Panc1 (cell line): ENCODE measurements around the gene COL28A1. TPM values are rescaled to one million over a fixed set of nuclear protein-coding genes. Genes with fewer than 3 reads are reported as not detected.

ENCODE experiments used
- ATAC-seq: fragments of 200-7000 bp; cut with Tn5 transposase; 2 replicates; pipeline ENCODE4 v1.9.1; 2020; ENCODE audit warnings: mild to moderate bottlenecking, moderate library complexity
- BruUV-seq: library from RNA; stranded (reverse); fragments of 400-500 nt; replicated peaks from 2 replicates; lab custom pipeline; 2021; lab: Mats Ljungman, UMichigan
- CTCF ChIA-PET: fragments of 300-600 bp; sonication (Branson Sonifier 250); formaldehyde crosslinking; loops from one replicate; lab custom pipeline; 2022; ENCODE audit warnings: antibody characterized with exemption; lab: Charles Lee
- POLR2A ChIA-PET: fragments of 300-600 bp; sonication (Branson Sonifier 250); formaldehyde crosslinking; loops from one replicate; lab custom pipeline; 2022; ENCODE audit warnings: antibody characterized with exemption; lab: Charles Lee
- DNase-seq: peaks from one replicate; pipeline ENCODE4 v3.0.0-alpha.2; 2010; ENCODE audit warnings: low read depth, low spot score
- H3K27ac ChIP-seq: 2 replicates; pipeline ENCODE4 v1.5.1; 2011; ENCODE audit warnings: mild to moderate bottlenecking, low read length, inconsistent platforms
- H3K27me3 ChIP-seq: fragments of 200-500 bp; sonication (Bioruptor generic); 2 replicates; pipeline ENCODE4 v1.6.0; 2014; ENCODE audit warnings: low read length, inconsistent platforms; ENCODE audit not compliant: control insufficient read depth, insufficient read depth
- H3K36me3 ChIP-seq: fragments of 200-500 bp; sonication (Bioruptor generic); 2 replicates; pipeline ENCODE4 v1.5.1; 2014; ENCODE audit warnings: inconsistent platforms, mild to moderate bottlenecking, low read length, moderate library complexity; ENCODE audit not compliant: control insufficient read depth, insufficient read depth
- H3K4me1 ChIP-seq: 2 replicates; pipeline ENCODE4 v1.5.1; 2011; ENCODE audit warnings: inconsistent platforms, mild to moderate bottlenecking, low read length, moderate library complexity; ENCODE audit not compliant: control insufficient read depth, insufficient read depth
- H3K4me3 ChIP-seq, 2 experiments: 2 replicates each; pipeline ENCODE4 v1.5.1; 2011 to 2012; ENCODE audit warnings: low read depth in 2 of 2, low read length in 2 of 2, mild to moderate bottlenecking in 2 of 2, inconsistent platforms in 1 of 2, moderate library complexity in 1 of 2
- H3K9me3 ChIP-seq: fragments of 200-500 bp; sonication (Bioruptor generic); 2 replicates; pipeline ENCODE4 v1.5.1; 2014; ENCODE audit warnings: low read depth, mild to moderate bottlenecking, inconsistent platforms, low read length, moderate library complexity; ENCODE audit not compliant: control insufficient read depth, insufficient read depth
- POLR2AphosphoS5 ChIP-seq: IDR thresholded peaks from 2 replicates; pipeline ENCODE4 v1.6.1; 2012; ENCODE audit warnings: mild to moderate bottlenecking, low read depth, low read length, moderate library complexity
- SIN3A ChIP-seq: IDR thresholded peaks from 2 replicates; pipeline ENCODE4 v1.6.1; 2012; ENCODE audit warnings: low read depth, mild to moderate bottlenecking, low read length, moderate library complexity, borderline replicate concordance; ENCODE audit not compliant: insufficient read depth
- TCF7L2 ChIP-seq: IDR thresholded peaks from 2 replicates; pipeline ENCODE4 v1.6.1; 2011; ENCODE audit warnings: mild to moderate bottlenecking, low read depth, low read length, inconsistent platforms
- in situ Hi-C: cut with HindIII; loops from 2 replicates; pipeline ENCODE4 v1.10.0; 2016; ENCODE audit warnings: low sequenced_read_pairs, low pct_unique_long_range_greater_than_20kb
- intact Hi-C: fragments of 100-400 bp; cut with micrococcal nuclease; formaldehyde crosslinking; loops from one replicate; pipeline ENCODE4 v1.10.0; 2022; ENCODE audit not compliant: unreplicated experiment
- total RNA-seq: library from RNA; stranded (reverse); gene quantifications from one replicate; pipeline ENCODE4 v1.2.1, GENCODE V29; 2021; ENCODE audit not compliant: unreplicated experiment
- TF ChIP-seq, protein P1 (sequence below): fragments of 450-650 bp; IDR thresholded peaks from 2 replicates; pipeline ENCODE4 v1.5.1; 2017; ENCODE audit warnings: mild to moderate bottlenecking
- TF ChIP-seq, protein P2 (sequence below), 2 experiments: IDR thresholded peaks; 2 replicates each; pipeline ENCODE4 v1.6.1; 2011 to 2012; ENCODE audit warnings: low read depth in 2 of 2, control low read depth in 1 of 2, low read length in 1 of 2, mild to moderate bottlenecking in 1 of 2, moderate library complexity in 1 of 2; ENCODE audit not compliant: insufficient read depth in 1 of 2

COL28A1 gene
- total RNA-seq, 1 experiment from 2014 or later: not detected

DNA sequence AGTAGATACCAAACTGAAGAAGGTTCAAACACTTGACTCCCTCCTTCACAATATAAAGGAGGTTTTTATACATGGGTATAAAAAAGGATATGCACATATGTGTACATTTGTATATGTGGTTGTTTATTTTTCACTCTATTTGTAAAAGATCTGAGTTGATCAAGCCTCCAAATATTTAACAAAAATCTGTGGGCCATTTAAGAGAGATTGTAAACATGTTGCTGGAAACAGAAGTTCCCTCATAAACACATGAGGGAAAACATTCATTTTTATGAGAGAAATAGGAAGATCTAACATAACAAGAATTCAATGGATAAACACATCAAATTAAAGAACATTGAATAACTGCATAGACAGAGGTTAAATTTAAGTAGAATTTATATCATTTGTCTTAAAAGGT is 81.7 kb downstream of the COL28A1 start:
- no peak overlapping the region for H3K4me3 ChIP-seq
- H3K9me3 ChIP-seq: peaks cover 6% of the 10 kb centered on the region; the same call in 1 of the 2 replicates
- H3K36me3 ChIP-seq: no peaks in the 10 kb centered on the region
- BruUV-seq: no TSS peak
- intact Hi-C loops (no loop called here), in situ Hi-C loops (no loop called here)
- H3K27ac ChIP-seq: no peak overlapping the region
- no peaks in the 10 kb centered on the region for H3K27me3 ChIP-seq
- ChIA-PET CTCF (no interaction called here), POLR2A (no interaction called here)
- TF ChIP-seq POLR2AphosphoS5: no peak
- TF ChIP-seq, protein P1, sequence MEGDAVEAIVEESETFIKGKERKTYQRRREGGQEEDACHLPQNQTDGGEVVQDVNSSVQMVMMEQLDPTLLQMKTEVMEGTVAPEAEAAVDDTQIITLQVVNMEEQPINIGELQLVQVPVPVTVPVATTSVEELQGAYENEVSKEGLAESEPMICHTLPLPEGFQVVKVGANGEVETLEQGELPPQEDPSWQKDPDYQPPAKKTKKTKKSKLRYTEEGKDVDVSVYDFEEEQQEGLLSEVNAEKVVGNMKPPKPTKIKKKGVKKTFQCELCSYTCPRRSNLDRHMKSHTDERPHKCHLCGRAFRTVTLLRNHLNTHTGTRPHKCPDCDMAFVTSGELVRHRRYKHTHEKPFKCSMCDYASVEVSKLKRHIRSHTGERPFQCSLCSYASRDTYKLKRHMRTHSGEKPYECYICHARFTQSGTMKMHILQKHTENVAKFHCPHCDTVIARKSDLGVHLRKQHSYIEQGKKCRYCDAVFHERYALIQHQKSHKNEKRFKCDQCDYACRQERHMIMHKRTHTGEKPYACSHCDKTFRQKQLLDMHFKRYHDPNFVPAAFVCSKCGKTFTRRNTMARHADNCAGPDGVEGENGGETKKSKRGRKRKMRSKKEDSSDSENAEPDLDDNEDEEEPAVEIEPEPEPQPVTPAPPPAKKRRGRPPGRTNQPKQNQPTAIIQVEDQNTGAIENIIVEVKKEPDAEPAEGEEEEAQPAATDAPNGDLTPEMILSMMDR: no peak
- no peaks in the 10 kb centered on the region for H3K4me1 ChIP-seq
- DNase-seq: no peak
- no peak for ATAC-seq

DNA sequence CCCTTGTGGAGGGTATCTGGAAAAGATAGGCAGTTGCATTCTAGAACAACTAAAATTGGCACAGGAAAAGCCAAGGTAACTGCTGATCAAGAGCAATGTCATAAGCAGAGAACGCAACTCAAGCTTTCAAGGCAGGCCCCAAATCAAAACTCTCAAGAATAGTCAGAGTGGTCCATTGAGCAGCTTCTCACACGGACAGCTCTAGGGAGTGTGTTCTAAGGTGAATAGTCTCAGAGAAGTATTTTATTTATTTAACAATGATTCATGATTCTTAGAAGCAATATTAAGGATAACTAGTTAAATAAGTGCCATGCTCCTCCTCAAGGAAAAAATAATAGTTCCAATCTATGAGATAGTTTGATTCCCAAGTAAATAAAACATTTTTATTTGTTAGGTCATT is 83.0 kb downstream of the COL28A1 start:
- TF ChIP-seq TCF7L2: no peak
- ATAC-seq (no peak), DNase-seq (no peak)
- CTCF ChIA-PET: no interaction called here
- POLR2A ChIA-PET: no interaction called here
- no peaks in the 10 kb centered on the region for H3K4me1 ChIP-seq
- intact Hi-C loops (no loop called here), in situ Hi-C loops (no loop called here)
- BruUV-seq: no TSS peak
- no peak overlapping the region for H3K4me3 ChIP-seq
- H3K27me3 ChIP-seq: no peaks in the 10 kb centered on the region
- H3K36me3 ChIP-seq: no peaks in the 10 kb centered on the region
- H3K27ac ChIP-seq: no peak overlapping the region
- H3K9me3 ChIP-seq: peaks cover 10% of the 10 kb centered on the region; the same call in 1 of the 2 replicates

DNA sequence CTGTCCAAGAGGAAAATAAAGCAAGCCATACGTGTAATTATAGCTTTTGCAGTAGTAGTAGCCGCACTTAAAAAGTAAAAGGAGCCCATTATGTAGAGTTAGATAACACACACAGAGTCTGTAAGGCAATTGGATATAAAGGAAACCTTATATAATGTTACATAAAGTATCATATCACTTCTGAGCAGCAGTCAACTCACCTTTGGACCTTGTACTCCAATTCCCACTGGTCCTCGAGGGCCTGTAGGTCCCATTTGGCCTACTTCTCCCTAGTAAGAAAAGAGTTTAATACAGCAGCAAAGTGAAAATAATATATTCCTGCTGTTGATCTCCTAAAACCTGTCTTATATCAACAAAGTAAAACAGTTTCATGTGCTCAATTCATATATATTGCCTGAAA is 83.6 kb downstream of the COL28A1 start:
- ATAC-seq (no peak), DNase-seq (no peak)
- in situ Hi-C loops (no loop called here), intact Hi-C loops (no loop called here)
- H3K27me3 ChIP-seq: no peaks in the 10 kb centered on the region
- TF ChIP-seq, protein P2, sequence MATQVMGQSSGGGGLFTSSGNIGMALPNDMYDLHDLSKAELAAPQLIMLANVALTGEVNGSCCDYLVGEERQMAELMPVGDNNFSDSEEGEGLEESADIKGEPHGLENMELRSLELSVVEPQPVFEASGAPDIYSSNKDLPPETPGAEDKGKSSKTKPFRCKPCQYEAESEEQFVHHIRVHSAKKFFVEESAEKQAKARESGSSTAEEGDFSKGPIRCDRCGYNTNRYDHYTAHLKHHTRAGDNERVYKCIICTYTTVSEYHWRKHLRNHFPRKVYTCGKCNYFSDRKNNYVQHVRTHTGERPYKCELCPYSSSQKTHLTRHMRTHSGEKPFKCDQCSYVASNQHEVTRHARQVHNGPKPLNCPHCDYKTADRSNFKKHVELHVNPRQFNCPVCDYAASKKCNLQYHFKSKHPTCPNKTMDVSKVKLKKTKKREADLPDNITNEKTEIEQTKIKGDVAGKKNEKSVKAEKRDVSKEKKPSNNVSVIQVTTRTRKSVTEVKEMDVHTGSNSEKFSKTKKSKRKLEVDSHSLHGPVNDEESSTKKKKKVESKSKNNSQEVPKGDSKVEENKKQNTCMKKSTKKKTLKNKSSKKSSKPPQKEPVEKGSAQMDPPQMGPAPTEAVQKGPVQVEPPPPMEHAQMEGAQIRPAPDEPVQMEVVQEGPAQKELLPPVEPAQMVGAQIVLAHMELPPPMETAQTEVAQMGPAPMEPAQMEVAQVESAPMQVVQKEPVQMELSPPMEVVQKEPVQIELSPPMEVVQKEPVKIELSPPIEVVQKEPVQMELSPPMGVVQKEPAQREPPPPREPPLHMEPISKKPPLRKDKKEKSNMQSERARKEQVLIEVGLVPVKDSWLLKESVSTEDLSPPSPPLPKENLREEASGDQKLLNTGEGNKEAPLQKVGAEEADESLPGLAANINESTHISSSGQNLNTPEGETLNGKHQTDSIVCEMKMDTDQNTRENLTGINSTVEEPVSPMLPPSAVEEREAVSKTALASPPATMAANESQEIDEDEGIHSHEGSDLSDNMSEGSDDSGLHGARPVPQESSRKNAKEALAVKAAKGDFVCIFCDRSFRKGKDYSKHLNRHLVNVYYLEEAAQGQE (IDR thresholded peaks at IDR 0.05; ENCODE audit: insufficient read depth in 1 of 2, low read depth in 2 of 2, low read length in 1 of 2): no peak
- no peak for TF ChIP-seq POLR2AphosphoS5
- no peak for TF ChIP-seq SIN3A
- TF ChIP-seq, protein P1: no peak
- TF ChIP-seq TCF7L2: no peak
- no peak overlapping the region for H3K4me3 ChIP-seq
- H3K9me3 ChIP-seq: peaks cover 10% of the 10 kb centered on the region; the same call in 1 of the 2 replicates
- H3K36me3 ChIP-seq: no peaks in the 10 kb centered on the region
- no peaks in the 10 kb centered on the region for H3K4me1 ChIP-seq
- ChIA-PET POLR2A (no interaction called here), CTCF (no interaction called here)
- no TSS peak for BruUV-seq
- no peak overlapping the region for H3K27ac ChIP-seq
